ENCODE measurements around the gene TNXB.
"Not testable (repeated sequence)": the region's sequence is repeated elsewhere in the genome, so short reads cannot be mapped to it uniquely, and the experiment has no call there.

DNA sequence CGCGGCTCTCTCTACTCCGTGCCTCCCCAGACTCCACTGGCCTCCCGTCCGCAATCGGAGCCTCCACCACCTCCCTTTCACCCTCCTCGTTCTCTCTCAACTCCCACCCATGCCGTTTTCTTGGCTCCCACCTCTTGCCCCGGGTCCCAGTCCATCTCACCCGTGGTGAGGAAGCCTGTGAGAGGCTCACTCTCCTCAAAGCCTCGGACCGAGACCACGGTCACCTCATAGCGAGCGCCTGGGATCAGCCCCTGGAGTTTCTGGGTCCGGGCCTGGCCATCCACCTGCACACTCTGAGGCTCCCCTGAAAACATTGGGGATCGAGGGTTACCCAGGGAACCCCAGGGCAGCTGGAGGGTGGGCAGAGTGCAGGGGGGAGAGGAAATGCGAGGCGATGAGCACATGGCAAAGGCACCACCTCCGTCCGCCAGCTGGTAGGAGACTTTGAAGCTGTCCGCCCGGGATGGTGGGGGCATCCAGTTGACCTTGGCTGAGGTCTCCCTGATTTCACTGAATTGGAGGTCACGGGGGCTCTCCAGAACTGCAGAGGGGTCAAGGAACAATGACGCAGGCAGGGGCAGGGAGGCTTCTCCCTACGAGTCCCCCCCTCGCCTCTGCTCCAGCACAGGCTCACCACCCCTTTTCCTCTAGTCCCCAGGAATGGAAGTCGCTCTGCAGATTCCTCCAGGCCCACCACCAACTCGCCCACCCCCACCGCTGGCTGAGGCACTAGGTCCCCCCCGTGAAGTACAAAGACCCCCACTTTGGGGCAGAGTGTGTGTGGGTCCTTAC is 65.4 kb downstream of the TNXB start:
- not testable (repeated sequence) for TF ChIP-seq POLR2AphosphoS5, SPI1, POLR2A, TAF1 (IDR thresholded peaks at IDR 0.05; ENCODE audit: low read depth, low read length)

Data from GM12891 (cell line).